ENCODE data around the gene CCER1. TPM values are rescaled to one million over a fixed set of nuclear protein-coding genes. Genes with fewer than 3 reads are reported as not detected.

Gene CCER1
- total and polyA plus RNA-seq, 4 donors = not detected

- Histone ChIP-seq H3K27me3 (ENCODE audit: control insufficient read depth in 1 of 2, insufficient read depth in 2 of 2, low read length in 1 of 2) (peaks cover 0 to 2% of the 10 kb centered on the region in 2 donors), H3K4me1 (ENCODE audit: control insufficient read depth in 1 of 2, insufficient read depth in 2 of 2, low read length in 2 of 2) (no peaks in the 10 kb centered on the region), H3K36me3 (ENCODE audit: control insufficient read depth in 1 of 2, insufficient read depth in 2 of 2, low read length in 1 of 2) (no peaks in the 10 kb centered on the region), H3K27ac (ENCODE audit: low read depth in 1 of 2, low read length in 2 of 2) (no peak overlapping the region), H3K9me3 (ENCODE audit: control insufficient read depth, low read length) (no peaks in the 10 kb centered on the region), H3K4me3 (ENCODE audit: low read length in 2 of 2) (no peak overlapping the region)
- no peak for DNase-seq
- no peak for ATAC-seq (ENCODE audit: low FRiP score)
- intact Hi-C loops (cut with DNase I) = loop anchor here in 1 of 2 donors (10.0 kb wide), 1 partner anchor 201 kb away; no protein-coding TSS in a partner anchor
These were observed 19.3 kb upstream of the CCER1 start for GRCh38 chr12:90974286-90974685.

DNA sequence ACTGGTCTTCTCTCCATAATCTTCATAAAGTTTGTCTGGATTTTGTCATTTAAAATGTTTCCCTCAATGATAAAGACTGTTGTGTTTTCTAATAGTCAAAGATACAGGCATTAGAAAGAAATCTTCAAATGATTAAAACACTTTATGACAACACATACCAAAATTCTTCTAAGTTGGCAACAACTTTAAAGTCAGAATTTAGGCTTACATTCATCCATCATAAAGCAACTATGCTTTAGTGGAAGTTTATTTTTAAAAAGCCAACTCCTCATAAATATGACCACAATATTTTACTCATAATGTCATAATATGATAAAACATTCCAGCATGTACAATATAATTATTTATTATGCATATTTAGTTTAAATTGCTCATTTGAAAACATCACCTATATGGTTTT is 17.2 kb upstream of the CCER1 start:
- intact Hi-C loops (cut with DNase I) = loop anchor here in 1 of 2 donors (10.0 kb wide), 1 partner anchor 203 kb away; no protein-coding TSS in a partner anchor
- ATAC-seq (ENCODE audit: low FRiP score) = no peak

DNA sequence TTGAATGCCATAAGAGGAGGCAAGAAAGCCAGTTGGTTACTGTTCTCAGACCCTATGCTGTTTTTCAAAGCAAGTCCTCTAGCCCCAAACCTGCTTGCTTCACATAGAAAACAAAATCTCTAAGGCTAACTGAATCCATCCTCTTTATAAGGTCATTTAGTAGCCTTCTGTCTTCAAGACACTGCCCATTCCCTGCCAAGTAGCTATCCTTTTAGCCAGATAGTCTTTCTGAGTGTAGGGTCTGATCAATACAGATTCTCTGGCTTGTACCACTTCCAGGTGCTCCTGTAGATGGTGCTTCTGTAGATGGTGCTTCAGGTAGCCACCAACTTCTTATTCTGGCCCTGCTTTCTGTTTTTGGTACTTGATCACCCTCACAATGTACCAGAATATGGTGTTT is 15.9 kb upstream of the CCER1 start:
- intact Hi-C loops (cut with DNase I) = loop anchor here in 1 of 2 donors (10.0 kb wide), 1 partner anchor 204 kb away; no protein-coding TSS in a partner anchor
- no peaks in the 10 kb centered on the region for H3K4me1 ChIP-seq (ENCODE audit: control insufficient read depth in 1 of 2, insufficient read depth in 2 of 2, low read length in 2 of 2)
- ATAC-seq (ENCODE audit: low FRiP score) (no peak), DNase-seq (no peak)
- no peak overlapping the region for H3K4me3 ChIP-seq (ENCODE audit: low read length in 2 of 2)
- H3K9me3 ChIP-seq (ENCODE audit: control insufficient read depth, low read length) = no peaks in the 10 kb centered on the region
- H3K36me3 ChIP-seq (ENCODE audit: control insufficient read depth in 1 of 2, insufficient read depth in 2 of 2, low read length in 1 of 2) = no peaks in the 10 kb centered on the region
- H3K27me3 ChIP-seq (ENCODE audit: control insufficient read depth in 1 of 2, insufficient read depth in 2 of 2, low read length in 1 of 2) = peaks cover 0 to 2% of the 10 kb centered on the region in 2 donors
- no peak overlapping the region for H3K27ac ChIP-seq (ENCODE audit: low read depth in 1 of 2, low read length in 2 of 2)

More for the DNA sequence above, 17.2 kb upstream of the CCER1 start:
- no peak overlapping the region for H3K27ac ChIP-seq (ENCODE audit: low read depth in 1 of 2, low read length in 2 of 2)
- H3K4me3 ChIP-seq (ENCODE audit: low read length in 2 of 2) = no peak overlapping the region
- H3K4me1 ChIP-seq (ENCODE audit: control insufficient read depth in 1 of 2, insufficient read depth in 2 of 2, low read length in 2 of 2) = no peaks in the 10 kb centered on the region
- no peaks in the 10 kb centered on the region for H3K36me3 ChIP-seq (ENCODE audit: control insufficient read depth in 1 of 2, insufficient read depth in 2 of 2, low read length in 1 of 2)
- no peaks in the 10 kb centered on the region for H3K9me3 ChIP-seq (ENCODE audit: control insufficient read depth, low read length)
- DNase-seq = no peak
- peaks cover 0 to 2% of the 10 kb centered on the region in 2 donors for H3K27me3 ChIP-seq (ENCODE audit: control insufficient read depth in 1 of 2, insufficient read depth in 2 of 2, low read length in 1 of 2)

GRCh38 chr12:90970471-90970870 is 15.5 kb upstream of the CCER1 start:
- H3K27ac ChIP-seq (ENCODE audit: low read depth in 1 of 2, low read length in 2 of 2) = no peak overlapping the region
- no peaks in the 10 kb centered on the region for H3K36me3 ChIP-seq (ENCODE audit: control insufficient read depth in 1 of 2, insufficient read depth in 2 of 2, low read length in 1 of 2)
- H3K4me1 ChIP-seq (ENCODE audit: control insufficient read depth in 1 of 2, insufficient read depth in 2 of 2, low read length in 2 of 2) = no peaks in the 10 kb centered on the region
- H3K27me3 ChIP-seq (ENCODE audit: control insufficient read depth in 1 of 2, insufficient read depth in 2 of 2, low read length in 1 of 2) = peaks cover 0 to 2% of the 10 kb centered on the region in 2 donors
- ATAC-seq (ENCODE audit: low FRiP score) (no peak), DNase-seq (no peak)
- H3K9me3 ChIP-seq (ENCODE audit: control insufficient read depth, low read length) = no peaks in the 10 kb centered on the region
- intact Hi-C loops (cut with DNase I) = loop anchor here in 1 of 2 donors (10.0 kb wide), 1 partner anchor 204 kb away; no protein-coding TSS in a partner anchor
- no peak overlapping the region for H3K4me3 ChIP-seq (ENCODE audit: low read length in 2 of 2)

DNA sequence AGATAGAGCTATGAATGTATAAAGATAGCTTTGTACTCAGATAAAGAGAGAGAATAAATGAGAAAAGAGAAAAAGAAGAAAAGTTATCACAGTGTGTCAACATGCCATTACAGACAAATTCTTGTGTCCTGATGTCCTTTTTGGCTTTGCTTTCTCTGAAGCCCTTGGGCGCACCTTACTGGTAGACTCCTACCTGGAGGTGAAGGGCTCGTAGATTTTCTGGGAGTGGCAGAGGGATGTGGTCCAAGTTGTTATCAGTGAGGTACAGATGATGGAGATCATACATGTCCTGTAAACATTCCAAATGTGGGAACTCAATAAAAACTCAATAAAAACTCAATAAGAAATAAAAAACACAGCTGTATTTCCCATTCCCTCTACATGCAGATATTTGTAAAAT is 14.9 kb upstream of the CCER1 start:
- H3K4me3 ChIP-seq (ENCODE audit: low read length in 2 of 2) = no peak overlapping the region
- peaks cover 0 to 2% of the 10 kb centered on the region in 2 donors for H3K27me3 ChIP-seq (ENCODE audit: control insufficient read depth in 1 of 2, insufficient read depth in 2 of 2, low read length in 1 of 2)
- ATAC-seq (ENCODE audit: low FRiP score) (no peak), DNase-seq (no peak)
- WGBS, 2 donors = 97 to 98% methylated on average over 2 of the region's 2 CpGs
- H3K36me3 ChIP-seq (ENCODE audit: control insufficient read depth in 1 of 2, insufficient read depth in 2 of 2, low read length in 1 of 2) = no peaks in the 10 kb centered on the region
- no peak overlapping the region for H3K27ac ChIP-seq (ENCODE audit: low read depth in 1 of 2, low read length in 2 of 2)
- H3K4me1 ChIP-seq (ENCODE audit: control insufficient read depth in 1 of 2, insufficient read depth in 2 of 2, low read length in 2 of 2) = no peaks in the 10 kb centered on the region
- intact Hi-C loops (cut with DNase I) = loop anchor here in 1 of 2 donors (10.0 kb wide), 1 partner anchor 205 kb away; no protein-coding TSS in a partner anchor
- no peaks in the 10 kb centered on the region for H3K9me3 ChIP-seq (ENCODE audit: control insufficient read depth, low read length)

GRCh38 chr12:90969346-90969745 is 14.4 kb upstream of the CCER1 start:
- DNase-seq (no peak), ATAC-seq (ENCODE audit: low FRiP score) (no peak)
- intact Hi-C loops (cut with DNase I) = no loop called here
- H3K4me1 ChIP-seq (ENCODE audit: control insufficient read depth in 1 of 2, insufficient read depth in 2 of 2, low read length in 2 of 2) = no peaks in the 10 kb centered on the region
- 0% methylated on average over 1 of the region's 1 CpG for WGBS, 2 donors
- H3K36me3 ChIP-seq (ENCODE audit: control insufficient read depth in 1 of 2, insufficient read depth in 2 of 2, low read length in 1 of 2) = no peaks in the 10 kb centered on the region
- no peak overlapping the region for H3K4me3 ChIP-seq (ENCODE audit: low read length in 2 of 2)
- H3K9me3 ChIP-seq (ENCODE audit: control insufficient read depth, low read length) = no peaks in the 10 kb centered on the region
- no peak overlapping the region for H3K27ac ChIP-seq (ENCODE audit: low read depth in 1 of 2, low read length in 2 of 2)
- H3K27me3 ChIP-seq (ENCODE audit: control insufficient read depth in 1 of 2, insufficient read depth in 2 of 2, low read length in 1 of 2) = peaks cover 0 to 2% of the 10 kb centered on the region in 2 donors

DNA sequence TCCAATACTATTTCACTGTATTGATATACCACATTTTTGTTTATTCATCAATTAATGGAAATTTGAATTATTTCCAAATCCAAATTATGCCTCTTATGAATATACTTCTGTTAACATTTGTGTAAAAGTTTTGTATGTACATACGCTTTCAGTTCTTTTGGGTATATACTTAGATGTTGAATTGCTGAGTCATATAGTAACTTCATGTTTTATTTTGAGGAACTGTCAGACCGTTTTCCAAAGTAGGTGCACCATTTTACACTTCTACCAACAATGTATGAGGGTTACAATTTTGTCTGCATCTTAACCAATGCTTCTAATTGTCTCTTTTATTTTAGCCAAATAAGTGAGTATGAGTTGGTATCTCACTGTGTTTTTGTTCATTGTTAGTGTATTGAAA is 10.2 kb upstream of the CCER1 start:
- 81 to 82% methylated on average over 2 of the region's 2 CpGs for WGBS, 2 donors
- H3K36me3 ChIP-seq (ENCODE audit: control insufficient read depth in 1 of 2, insufficient read depth in 2 of 2, low read length in 1 of 2) = no peaks in the 10 kb centered on the region
- ATAC-seq (ENCODE audit: low FRiP score) (no peak), DNase-seq (no peak)
- no peaks in the 10 kb centered on the region for H3K27me3 ChIP-seq (ENCODE audit: control insufficient read depth in 1 of 2, insufficient read depth in 2 of 2, low read length in 1 of 2)
- no peak overlapping the region for H3K4me3 ChIP-seq (ENCODE audit: low read length in 2 of 2)
- H3K9me3 ChIP-seq (ENCODE audit: control insufficient read depth, low read length) = no peaks in the 10 kb centered on the region
- H3K4me1 ChIP-seq (ENCODE audit: control insufficient read depth in 1 of 2, insufficient read depth in 2 of 2, low read length in 2 of 2) = no peaks in the 10 kb centered on the region
- no peak overlapping the region for H3K27ac ChIP-seq (ENCODE audit: low read depth in 1 of 2, low read length in 2 of 2)
- intact Hi-C loops (cut with DNase I) = no loop called here

- H3K36me3 ChIP-seq (ENCODE audit: control insufficient read depth in 1 of 2, insufficient read depth in 2 of 2, low read length in 1 of 2) = no peaks in the 10 kb centered on the region
- H3K27ac ChIP-seq (ENCODE audit: low read depth in 1 of 2, low read length in 2 of 2) = no peak overlapping the region
- ATAC-seq (ENCODE audit: low FRiP score) = no peak
- intact Hi-C loops (cut with DNase I) = no loop called here
- no peaks in the 10 kb centered on the region for H3K27me3 ChIP-seq (ENCODE audit: control insufficient read depth in 1 of 2, insufficient read depth in 2 of 2, low read length in 1 of 2)
- H3K4me3 ChIP-seq (ENCODE audit: low read length in 2 of 2) = no peak overlapping the region
- no peaks in the 10 kb centered on the region for H3K4me1 ChIP-seq (ENCODE audit: control insufficient read depth in 1 of 2, insufficient read depth in 2 of 2, low read length in 2 of 2)
- H3K9me3 ChIP-seq (ENCODE audit: control insufficient read depth, low read length) = no peaks in the 10 kb centered on the region
- 53 to 54% methylated on average over 2 of the region's 2 CpGs for WGBS, 2 donors
- no peak for DNase-seq
These were observed 9.6 kb upstream of the CCER1 start for GRCh38 chr12:90964616-90965015.

DNA sequence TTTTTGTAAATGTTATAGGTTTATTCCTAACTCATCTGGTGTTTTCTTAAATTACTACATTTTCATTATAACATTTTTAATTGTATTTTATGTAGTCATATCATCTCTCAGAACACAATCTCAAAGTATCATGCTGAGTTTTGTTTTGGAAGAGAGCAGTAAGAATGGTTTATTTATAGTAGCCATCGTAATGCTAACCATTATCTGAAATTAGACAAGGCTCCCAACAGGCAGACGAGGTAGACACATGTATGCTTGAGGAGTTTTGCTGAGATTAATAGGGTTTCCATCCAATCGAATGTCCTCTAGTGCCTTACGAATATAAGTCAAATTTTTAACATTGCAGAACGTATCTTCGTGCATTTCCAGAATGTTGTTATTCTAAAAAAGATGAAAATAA is 9.0 kb upstream of the CCER1 start:
- Histone ChIP-seq H3K9me3 (ENCODE audit: control insufficient read depth, low read length) (no peaks in the 10 kb centered on the region), H3K27ac (ENCODE audit: low read depth in 1 of 2, low read length in 2 of 2) (no peak overlapping the region), H3K27me3 (ENCODE audit: control insufficient read depth in 1 of 2, insufficient read depth in 2 of 2, low read length in 1 of 2) (no peaks in the 10 kb centered on the region), H3K36me3 (ENCODE audit: control insufficient read depth in 1 of 2, insufficient read depth in 2 of 2, low read length in 1 of 2) (no peaks in the 10 kb centered on the region), H3K4me3 (ENCODE audit: low read length in 2 of 2) (no peak overlapping the region), H3K4me1 (ENCODE audit: control insufficient read depth in 1 of 2, insufficient read depth in 2 of 2, low read length in 2 of 2) (no peaks in the 10 kb centered on the region)
- intact Hi-C loops (cut with DNase I) = no loop called here
- no peak for DNase-seq
- WGBS, 2 donors = 61 to 65% methylated on average over 6 of the region's 6 CpGs
- no peak for ATAC-seq (ENCODE audit: low FRiP score)
